Transverse colon (tissue), 4 donors: ENCODE measurements around the gene OR10H1. TPM values are rescaled to one million over a fixed set of nuclear protein-coding genes. Genes with fewer than 3 reads are reported as not detected.
"Not testable (repeated sequence)": the region's sequence is repeated elsewhere in the genome, so short reads cannot be mapped to it uniquely, and the experiment has no call there.

Experiments
- DNase-seq: peaks from one replicate; pipeline ENCODE4 v3.0.0-alpha.2; 2019
- H3K27ac ChIP-seq, 4 donors: fragments of 200-600 bp; sonication (generic); 2 replicates each; pipeline ENCODE4 v1.5.1; 2016 to 2018; ENCODE audit warnings: inconsistent platforms in 4 of 4
- H3K27me3 ChIP-seq: fragments of 200-600 bp; sonication (generic); 2 replicates; pipeline ENCODE4 v1.5.1; 2017; ENCODE audit warnings: inconsistent platforms
- H3K36me3 ChIP-seq, 4 donors: fragments of 200-600 bp; sonication (generic); 2 replicates each; pipeline ENCODE4 v1.5.1; 2017 to 2019; ENCODE audit warnings: inconsistent platforms in 4 of 4
- H3K4me1 ChIP-seq, 4 donors: fragments of 200-600 bp; sonication (generic); 2 replicates each; pipeline ENCODE4 v1.5.1; 2017 to 2020; ENCODE audit warnings: inconsistent platforms in 4 of 4
- H3K4me3 ChIP-seq, 4 donors: fragments of 200-600 bp; sonication (generic); 1 replicate in 1 of 4; 2 replicates in 3 of 4; pipeline versions ENCODE4 v1.5.1 to v1.6.1; 2017 to 2019; ENCODE audit warnings: inconsistent platforms in 4 of 4
- H3K9me3 ChIP-seq, 2 donors: fragments of 200-600 bp; sonication (generic); 2 replicates each; pipeline ENCODE4 v1.5.1; 2017 to 2019; ENCODE audit warnings: inconsistent platforms in 2 of 2
- EP300 ChIP-seq: sonication (generic); formaldehyde crosslinking; IDR thresholded peaks from one replicate; pipeline ENCODE4 v1.6.1; 2017; ENCODE audit warnings: antibody characterized with exemption, low read depth
- POLR2A ChIP-seq: fragments of 450-650 bp; IDR thresholded peaks from one replicate; pipeline ENCODE4 v1.6.1; 2016; ENCODE audit warnings: antibody characterized with exemption, mild to moderate bottlenecking, moderate library complexity
- POLR2AphosphoS5 ChIP-seq, 3 donors: sonication (generic); formaldehyde crosslinking; IDR thresholded peaks; one replicate each; pipeline ENCODE4 v1.6.1; 2016; ENCODE audit warnings: antibody characterized with exemption in 3 of 3
- WGBS, 2 donors: methylation state at CpG; one replicate each; pipeline ENCODE4 v1.1.5; 2018; ENCODE audit warnings: low coverage in 1 of 2; 5-methylcytosine and 5-hydroxymethylcytosine counted together
- in situ Hi-C, 4 donors: fragments of 200-750 bp; cut with MboI; loops; one replicate each; pipeline versions ENCODE4 v1.15.0 to v1.15.1; 2017; ENCODE audit warnings: low sequenced_read_pairs in 3 of 4, low pct_ligation_motif_present in 1 of 4, low pct_unique_long_range_greater_than_20kb in 1 of 4
- intact Hi-C: fragments of 100-400 bp; cut with DNase I; formaldehyde crosslinking; loops from one replicate; pipeline ENCODE4 v1.15.1; 2023; ENCODE audit warnings: low total_unique reads
- total RNA-seq, 4 donors: library from RNA; depleted of rRNA; stranded (reverse); fragments of >200 nt; gene quantifications; one replicate each; pipeline ENCODE4 v1.1.0, GENCODE V29; 2016
- TF ChIP-seq, protein P1 (sequence below), 5 experiments: fragments of 200-600 bp in 3 of 5; fragments of 450-650 bp in 2 of 5; sonication (generic) in 3 of 5; IDR thresholded peaks; 1 replicate in 2 of 5; 2 replicates in 3 of 5; pipeline ENCODE4 v1.5.1; 2016 to 2017; ENCODE audit warnings: antibody characterized with exemption in 5 of 5, inconsistent platforms in 3 of 5, mild to moderate bottlenecking in 2 of 5, moderate library complexity in 1 of 5

The OR10H1 gene
- total RNA-seq, 4 donors from 2014 or later: not detected

DNA sequence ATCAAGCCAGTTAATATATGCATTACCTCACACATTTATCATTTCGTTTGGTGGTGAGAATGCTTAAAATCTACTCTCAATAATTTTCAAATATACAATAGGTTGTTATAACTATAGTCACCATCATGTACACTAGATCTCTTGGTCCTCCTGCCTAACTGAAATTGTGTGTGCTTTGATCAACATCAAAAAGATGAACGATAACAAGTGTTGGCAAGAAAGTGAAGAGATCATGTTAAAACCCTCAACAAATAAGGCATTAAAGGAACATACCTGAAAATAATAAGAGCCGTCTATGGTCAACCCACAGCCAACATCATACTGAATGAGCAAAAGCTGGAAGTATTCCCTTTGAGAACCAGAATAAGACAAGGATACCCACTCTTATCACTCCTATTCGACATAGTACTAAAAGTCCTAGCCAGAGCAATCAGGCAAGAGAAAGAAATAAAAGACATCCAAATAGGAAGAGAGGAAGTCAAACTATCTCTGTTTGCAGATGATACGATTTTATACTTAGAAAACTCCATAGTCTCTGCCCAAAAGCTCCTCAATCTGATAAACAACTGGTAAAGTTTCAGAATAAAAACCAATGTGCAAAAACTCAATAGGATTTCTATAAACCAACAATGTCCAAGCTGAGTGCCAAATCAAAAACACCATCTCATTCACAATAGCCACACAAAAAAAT is 27.9 kb upstream of the OR10H1 start:
- DNase-seq: no peak
- WGBS, 2 donors: 47 to 60% methylated on average over 5 of the region's 5 CpGs
- no peaks in the 10 kb centered on the region for H3K4me1 ChIP-seq
- no peaks in the 10 kb centered on the region for H3K9me3 ChIP-seq
- no peak overlapping the region for H3K27ac ChIP-seq
- in situ Hi-C loops (loop anchor here in 1 of 4 donors (25.0 kb wide), 1 partner anchor 344 kb away; the partner anchor contains the start of genes AP1M1 and FAM32A), intact Hi-C loops (no loop called here)
- no peak overlapping the region for H3K4me3 ChIP-seq
- H3K36me3 ChIP-seq: no peaks in the 10 kb centered on the region
- TF ChIP-seq POLR2AphosphoS5 (IDR thresholded peaks at IDR 0.05) (no peak), EP300 (no peak), POLR2A (no peak)
- TF ChIP-seq, protein P1, sequence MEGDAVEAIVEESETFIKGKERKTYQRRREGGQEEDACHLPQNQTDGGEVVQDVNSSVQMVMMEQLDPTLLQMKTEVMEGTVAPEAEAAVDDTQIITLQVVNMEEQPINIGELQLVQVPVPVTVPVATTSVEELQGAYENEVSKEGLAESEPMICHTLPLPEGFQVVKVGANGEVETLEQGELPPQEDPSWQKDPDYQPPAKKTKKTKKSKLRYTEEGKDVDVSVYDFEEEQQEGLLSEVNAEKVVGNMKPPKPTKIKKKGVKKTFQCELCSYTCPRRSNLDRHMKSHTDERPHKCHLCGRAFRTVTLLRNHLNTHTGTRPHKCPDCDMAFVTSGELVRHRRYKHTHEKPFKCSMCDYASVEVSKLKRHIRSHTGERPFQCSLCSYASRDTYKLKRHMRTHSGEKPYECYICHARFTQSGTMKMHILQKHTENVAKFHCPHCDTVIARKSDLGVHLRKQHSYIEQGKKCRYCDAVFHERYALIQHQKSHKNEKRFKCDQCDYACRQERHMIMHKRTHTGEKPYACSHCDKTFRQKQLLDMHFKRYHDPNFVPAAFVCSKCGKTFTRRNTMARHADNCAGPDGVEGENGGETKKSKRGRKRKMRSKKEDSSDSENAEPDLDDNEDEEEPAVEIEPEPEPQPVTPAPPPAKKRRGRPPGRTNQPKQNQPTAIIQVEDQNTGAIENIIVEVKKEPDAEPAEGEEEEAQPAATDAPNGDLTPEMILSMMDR (IDR thresholded peaks at IDR 0.05): no peak
- no peaks in the 10 kb centered on the region for H3K27me3 ChIP-seq

DNA sequence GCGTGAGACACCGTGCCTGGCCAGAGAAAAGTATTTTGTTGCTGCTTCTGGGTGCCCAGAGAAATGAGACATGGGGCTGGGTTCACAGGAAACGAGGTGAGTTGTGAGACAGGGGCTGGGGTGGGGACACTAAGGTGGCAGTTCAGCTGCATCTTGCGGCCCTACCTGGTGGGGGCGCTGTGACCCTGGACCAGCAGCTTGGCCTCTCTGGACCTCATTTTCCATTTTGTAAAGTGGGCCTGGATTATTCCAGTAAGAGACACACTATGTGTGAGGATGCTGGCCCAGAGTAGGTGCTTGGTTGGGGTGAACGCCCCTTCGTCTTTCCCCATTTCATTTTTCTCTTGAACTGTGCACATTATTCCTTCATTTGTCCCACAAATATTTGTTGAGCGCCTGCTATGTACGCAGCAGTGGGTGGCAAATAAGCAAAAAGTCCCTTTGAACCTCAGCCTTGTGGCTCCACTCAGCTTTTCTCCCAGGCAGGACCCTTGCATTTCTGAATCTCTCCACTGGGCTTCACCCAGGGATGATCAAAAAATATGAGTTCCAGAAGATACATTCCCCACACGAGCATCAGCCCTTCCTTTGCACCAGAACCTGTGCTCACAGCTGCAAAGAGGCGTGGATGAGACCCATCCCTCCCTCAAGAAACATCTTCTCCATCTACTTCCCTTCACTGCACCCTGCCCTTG is 26.6 kb upstream of the OR10H1 start:
- Histone ChIP-seq H3K27me3 (no peaks in the 10 kb centered on the region), H3K36me3 (no peaks in the 10 kb centered on the region), H3K27ac (no peak overlapping the region), H3K9me3 (no peaks in the 10 kb centered on the region), H3K4me1 (peaks cover 0 to 8% (median 4%) of the 10 kb centered on the region in 4 donors), H3K4me3 (no peak overlapping the region)
- DNase-seq: no peak
- TF ChIP-seq, protein P1 (IDR thresholded peaks at IDR 0.05): peak in 1 of 5 experiments; percentile 1
- no peak for TF ChIP-seq EP300
- in situ Hi-C loops: loop anchor here in 1 of 4 donors (25.0 kb wide), 1 partner anchor 345 kb away; the partner anchor contains the start of genes AP1M1 and FAM32A
- intact Hi-C loops: no loop called here
- WGBS, 2 donors: 66 to 80% methylated on average over 2 to 11 of the region's 11 CpGs

DNA sequence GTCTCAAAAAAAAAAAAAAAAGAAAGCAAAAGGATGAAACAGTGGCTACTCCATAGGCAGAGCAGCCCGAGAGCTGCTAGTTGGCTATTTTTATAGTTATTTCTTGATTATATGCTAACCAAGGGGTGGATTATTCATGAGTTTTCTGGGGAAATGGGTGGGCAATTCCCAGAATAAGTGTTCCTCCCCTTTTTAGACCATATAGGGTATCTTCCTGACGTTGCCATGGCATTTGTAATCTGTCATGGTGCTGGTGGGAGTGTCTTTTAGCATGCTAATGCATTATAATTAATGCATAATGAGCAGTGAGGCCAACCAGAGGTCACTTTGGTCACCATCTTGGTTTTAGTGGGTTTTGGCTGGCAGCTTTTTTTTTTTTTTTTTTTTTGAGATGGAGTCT is 25.4 kb upstream of the OR10H1 start:
- Histone ChIP-seq H3K4me1 (peaks cover 1 to 10% (median 7%) of the 10 kb centered on the region in 4 donors), H3K4me3 (no peak overlapping the region)
- in situ Hi-C loops: loop anchor here in 1 of 4 donors (25.0 kb wide), 1 partner anchor 346 kb away; the partner anchor contains the start of genes AP1M1 and FAM32A

DNA sequence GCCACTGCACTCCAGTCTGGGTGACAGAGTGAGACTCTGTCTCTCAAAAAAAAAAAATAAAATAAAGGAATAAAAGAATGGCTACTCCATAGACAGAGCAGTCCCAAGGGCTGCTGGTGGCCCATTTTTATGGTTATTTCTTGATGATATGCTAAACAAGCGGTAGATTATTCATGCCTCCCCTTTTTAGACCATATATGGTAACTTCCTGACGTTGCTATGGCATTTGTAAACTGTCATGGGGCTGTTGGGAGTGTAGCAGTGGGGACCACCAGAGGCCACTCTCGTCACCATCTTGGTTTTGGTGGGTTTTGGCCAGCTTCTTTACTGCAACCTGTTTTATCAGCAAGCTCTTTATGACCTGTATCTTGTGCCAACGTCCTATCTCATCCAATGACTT is 24.4 kb upstream of the OR10H1 start:
- in situ Hi-C loops: loop anchor here in 1 of 4 donors (25.0 kb wide), 1 partner anchor 347 kb away; the partner anchor contains the start of genes AP1M1 and FAM32A
- H3K9me3 ChIP-seq, H3K27me3 ChIP-seq, H3K4me3 ChIP-seq, intact Hi-C loops, H3K36me3 ChIP-seq, H3K27ac ChIP-seq, DNase-seq: not testable (repeated sequence)
- peaks cover 4 to 14% (median 10%) of the 10 kb centered on the region in 4 donors for H3K4me1 ChIP-seq
- WGBS, 2 donors: 40 to 68% methylated on average over 1 to 4 of the region's 4 CpGs

More for the DNA sequence above, 25.4 kb upstream of the OR10H1 start:
- Histone ChIP-seq H3K27me3 (no peaks in the 10 kb centered on the region), H3K27ac (no peak overlapping the region), H3K9me3 (no peaks in the 10 kb centered on the region), H3K36me3 (no peaks in the 10 kb centered on the region)
- no peak for DNase-seq
- TF ChIP-seq POLR2AphosphoS5 (IDR thresholded peaks at IDR 0.05): no peak
- intact Hi-C loops: no loop called here
- WGBS, 2 donors: 46 to 60% methylated on average over 2 of the region's 2 CpGs

DNA sequence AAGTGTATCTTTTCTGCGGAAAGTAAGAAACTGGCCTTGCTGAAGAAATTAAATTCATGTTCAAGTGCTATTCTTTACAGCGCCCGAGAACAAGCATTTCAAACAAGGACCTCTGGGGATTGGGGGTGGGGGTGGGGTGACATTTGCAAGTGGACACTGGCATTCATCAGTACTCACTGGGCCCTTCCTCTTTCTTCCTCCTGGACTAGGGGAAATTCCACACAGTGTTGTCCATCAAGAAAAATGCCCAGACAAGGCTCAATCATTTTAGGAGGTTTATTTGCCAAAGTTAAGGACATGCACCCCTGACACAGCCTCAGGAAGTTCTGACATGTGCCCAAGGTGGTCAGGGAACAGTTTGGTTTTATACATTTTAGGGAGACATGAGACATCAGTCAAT is 22.9 kb upstream of the OR10H1 start:
- Histone ChIP-seq H3K27ac (peak overlapping the region in 1 of 4 donors; percentile 98), H3K27me3 (no peaks in the 10 kb centered on the region), H3K4me1 (peaks cover 4 to 14% (median 10%) of the 10 kb centered on the region in 4 donors), H3K9me3 (no peaks in the 10 kb centered on the region), H3K36me3 (no peaks in the 10 kb centered on the region), H3K4me3 (no peak overlapping the region)
- DNase-seq: no peak
- 98 to 100% methylated on average over 1 to 3 of the region's 3 CpGs for WGBS, 2 donors
- in situ Hi-C loops (loop anchor here in 1 of 4 donors (25.0 kb wide), 1 partner anchor 349 kb away; the partner anchor contains the start of genes AP1M1 and FAM32A), intact Hi-C loops (no loop called here)
- TF ChIP-seq, protein P1 (IDR thresholded peaks at IDR 0.05): no peak
- TF ChIP-seq POLR2A (no peak), POLR2AphosphoS5 (IDR thresholded peaks at IDR 0.05) (no peak), EP300 (no peak)
